Hindlimb muscle (tissue), 1 donor: ENCODE data around the gene CAMK1D. TPM values are rescaled to one million over a fixed set of nuclear protein-coding genes. Genes with fewer than 3 reads are reported as not detected.
"Not testable (repeated sequence)": the region's sequence is repeated elsewhere in the genome, so short reads cannot be mapped to it uniquely, and the experiment has no call there.

ENCODE experiments used
- DNase-seq: peaks from one replicate; pipeline ENCODE4 v3.0.0-alpha.2; 2013
- polyA plus RNA-seq: library from polyadenylated mRNA; unstranded; fragments of 120-200 nt; gene quantifications from one replicate; pipeline ENCODE4 v1.2.1, GENCODE V29; 2013; ENCODE audit not compliant: insufficient read length

CAMK1D gene
- polyA plus RNA-seq, 1 donor, result 2.9 TPM

DNA sequence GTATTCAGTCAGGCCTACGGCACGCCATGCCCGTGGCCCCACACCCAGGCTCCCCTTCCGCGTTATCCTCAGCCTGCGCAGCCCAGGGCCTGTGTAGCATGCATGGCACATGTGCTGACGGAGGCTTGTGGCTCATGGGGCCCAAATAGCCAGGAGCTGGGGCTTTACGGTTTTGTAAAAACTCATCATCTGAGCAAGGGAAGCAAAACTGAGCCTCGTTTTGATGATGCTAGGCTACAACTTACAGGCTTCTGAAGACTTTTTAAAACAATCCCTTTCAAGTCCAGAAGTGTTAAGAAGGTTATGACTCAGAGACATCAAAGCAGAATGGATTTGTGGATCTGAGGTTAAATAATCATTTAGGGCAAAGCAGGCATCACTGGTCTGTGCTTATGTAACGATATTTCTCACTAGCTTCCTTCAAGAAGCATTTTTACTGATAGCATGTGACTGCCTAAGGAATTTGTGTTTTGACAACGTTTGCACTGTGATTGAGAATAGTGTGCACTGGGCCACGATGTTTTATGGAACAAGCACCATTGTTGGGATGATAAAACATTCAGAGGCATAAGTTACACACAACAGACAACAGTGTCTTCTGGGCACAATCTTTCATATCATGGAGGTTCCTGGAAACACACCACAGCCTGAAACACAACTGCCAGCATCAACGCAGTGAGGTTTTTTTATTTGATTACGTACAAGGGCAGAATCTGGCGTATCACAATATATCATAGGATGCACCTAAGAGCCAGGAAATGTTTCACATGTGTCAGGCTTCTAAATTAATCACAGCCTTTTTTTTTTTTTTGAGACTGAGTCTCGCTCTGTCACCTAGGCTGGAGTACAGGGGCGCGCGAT lies 377.9 kb downstream of the CAMK1D start:
- no peak for DNase-seq

- DNase-seq, result no peak
Measured at GRCh38 chr10:12727832-12728215, 378.5 kb downstream of the CAMK1D start.

DNA sequence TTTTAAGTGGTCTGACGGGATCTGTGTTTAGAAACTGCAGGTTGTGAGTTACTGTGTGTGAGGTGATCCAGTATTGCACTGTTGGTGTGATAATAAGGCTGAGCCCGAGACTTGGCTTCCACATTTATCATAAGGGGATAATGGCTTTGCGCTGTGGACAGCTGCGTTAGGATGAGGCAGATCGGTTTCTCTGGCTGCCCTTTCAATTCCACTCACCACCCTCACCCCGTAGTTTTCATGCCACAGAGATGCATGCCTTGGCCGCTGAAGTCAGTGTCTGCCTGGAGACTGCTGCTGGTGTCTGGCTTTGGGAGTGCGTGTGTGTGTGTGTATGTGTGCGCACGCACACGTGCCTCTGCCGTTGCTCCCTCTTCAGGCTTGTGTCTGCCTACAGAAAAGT lies 379.1 kb downstream of the CAMK1D start:
- no peak for DNase-seq

- no peak for DNase-seq
Measured at GRCh38 chr10:12729885-12730284, 380.5 kb downstream of the CAMK1D start.

DNA sequence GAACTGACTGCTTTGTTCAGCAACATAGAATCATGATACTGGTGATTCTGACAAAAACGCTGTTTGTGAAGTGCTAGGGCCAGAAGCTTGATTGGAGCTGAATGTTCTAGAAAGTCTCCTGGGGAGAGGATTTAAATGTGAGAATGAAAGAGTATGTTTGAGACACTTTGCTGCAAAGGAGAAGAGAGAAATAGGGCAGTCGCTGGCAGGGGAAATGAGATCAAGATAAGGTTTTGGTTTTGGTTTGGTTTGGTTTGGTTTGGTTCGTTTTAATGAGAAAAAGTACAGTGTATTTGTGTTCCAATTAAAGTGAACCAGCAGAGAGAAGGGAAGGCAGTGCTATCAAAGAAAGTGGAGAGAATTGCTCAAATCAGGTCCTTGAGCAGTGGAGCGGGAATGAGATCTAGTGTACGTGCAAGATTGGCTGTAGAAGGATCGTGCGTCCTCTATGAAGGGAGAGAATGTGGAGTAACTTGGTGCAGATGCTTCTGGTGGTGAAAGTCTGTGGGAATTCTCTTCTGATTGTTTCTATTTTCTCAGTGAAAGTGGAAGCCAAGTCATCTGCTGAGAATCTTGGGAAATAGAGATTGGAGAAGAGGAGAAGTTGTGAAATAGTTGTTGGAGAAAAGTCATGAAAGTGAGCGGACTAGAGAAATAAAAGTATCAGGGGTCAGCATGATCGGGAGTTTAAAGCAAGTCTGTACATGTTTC lies 381.6 kb downstream of the CAMK1D start:
- DNase-seq, result no peak

GRCh38 chr10:12733271-12733670 lies 383.9 kb downstream of the CAMK1D start:
- no peak for DNase-seq

- no peak for DNase-seq
Measured at GRCh38 chr10:12735843-12736462, 386.6 kb downstream of the CAMK1D start.

GRCh38 chr10:12740813-12741212 lies 391.5 kb downstream of the CAMK1D start:
- DNase-seq, result no peak

DNA sequence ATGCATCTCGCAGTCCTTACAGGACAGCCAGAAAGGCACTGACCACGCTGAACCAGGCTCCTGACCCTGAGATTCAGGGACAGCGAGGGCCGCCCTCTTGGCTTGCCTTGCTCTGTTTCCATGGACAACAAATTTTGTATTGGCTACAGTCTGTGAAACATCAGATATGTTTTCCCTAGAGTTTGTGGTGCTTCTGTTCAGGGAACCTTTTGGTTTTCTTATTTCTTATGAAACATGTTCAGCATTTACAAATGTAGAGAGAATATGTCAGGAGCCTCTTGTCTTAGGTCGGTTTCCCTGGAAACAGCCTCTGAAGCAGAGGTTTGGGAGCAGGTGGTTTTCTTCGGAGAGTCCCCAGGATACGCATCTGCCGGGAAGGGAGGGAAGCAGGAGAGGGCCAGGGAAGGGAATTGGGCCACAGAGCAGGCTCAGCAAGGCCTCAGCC lies 392.0 kb downstream of the CAMK1D start:
- peak; percentile 58 for DNase-seq

- no peak for DNase-seq
Measured at GRCh38 chr10:12742771-12743170, 393.4 kb downstream of the CAMK1D start.

DNA sequence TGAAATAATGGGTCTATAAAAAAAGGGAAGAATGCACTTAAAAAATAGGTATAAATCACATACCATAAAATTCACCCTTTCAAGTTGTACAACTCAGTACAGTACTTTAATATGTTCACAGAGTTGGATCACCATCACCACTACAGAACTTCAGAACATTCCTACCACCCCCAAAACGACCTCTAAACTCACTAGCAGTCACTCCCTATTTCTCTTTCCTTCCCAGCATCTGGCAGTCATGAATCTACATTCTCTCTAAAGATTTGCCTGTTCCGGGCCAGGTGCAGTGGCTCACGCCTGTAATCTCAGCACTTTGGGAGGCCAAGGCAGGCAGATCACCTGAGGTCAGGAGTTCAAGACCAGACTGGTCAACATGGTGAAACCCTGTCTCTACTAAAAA lies 394.1 kb downstream of the CAMK1D start:
- DNase-seq, result not testable (repeated sequence)

GRCh38 chr10:12743941-12744340 lies 394.6 kb downstream of the CAMK1D start:
- DNase-seq, result no peak

DNA sequence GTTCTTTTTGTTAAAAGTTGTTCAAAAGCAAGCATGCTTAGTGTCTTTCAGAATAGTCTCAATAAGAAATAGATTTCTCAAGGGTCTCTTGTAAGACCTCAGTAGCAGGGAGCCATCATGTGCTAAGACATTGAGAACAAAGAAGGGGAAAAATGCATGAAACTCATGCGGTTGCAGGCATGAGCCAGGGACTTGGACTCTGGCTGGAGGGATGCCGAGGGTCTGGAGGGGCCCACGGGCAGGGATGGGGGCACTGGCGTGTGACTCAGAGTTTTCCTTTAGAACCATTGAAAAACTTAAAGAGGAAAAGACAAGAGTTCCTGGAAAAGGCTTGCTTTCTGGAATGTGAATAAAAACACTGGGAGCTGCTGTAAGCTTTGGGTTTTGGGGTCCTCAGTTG lies 398.8 kb downstream of the CAMK1D start:
- DNase-seq, result no peak

- no peak for DNase-seq
Measured at GRCh38 chr10:12749760-12750478, 400.6 kb downstream of the CAMK1D start.

DNA sequence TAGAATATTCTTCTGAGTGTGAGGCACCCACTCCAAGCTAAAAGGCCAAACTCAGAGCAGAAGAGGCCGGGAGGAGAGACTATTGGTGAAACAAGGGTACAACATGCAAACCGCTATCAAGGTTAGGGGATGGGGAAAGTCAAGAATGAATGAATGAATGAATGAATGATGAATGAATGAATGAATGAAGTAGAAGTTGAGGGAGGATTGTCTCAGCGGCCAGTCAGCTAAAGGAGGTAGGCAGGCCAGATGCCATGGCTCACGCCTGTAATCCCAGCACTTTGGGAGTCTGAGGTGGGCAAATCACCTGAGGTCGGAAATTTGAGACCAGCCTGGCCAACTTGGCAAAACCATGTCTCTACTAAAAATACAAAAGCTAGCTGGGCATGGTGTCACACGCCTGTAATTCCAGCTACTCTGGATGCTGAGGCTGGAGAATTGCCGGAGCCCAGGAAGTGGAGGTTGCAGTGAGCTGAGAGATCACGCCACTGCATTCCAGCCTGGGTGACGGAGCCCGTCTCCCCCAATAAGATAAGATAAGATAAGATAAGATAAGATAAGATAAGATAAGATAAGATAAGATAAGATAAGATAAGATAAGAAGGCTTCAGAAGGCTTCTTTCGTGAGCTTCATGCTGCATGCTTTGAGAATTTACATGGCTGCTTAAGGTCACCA lies 401.3 kb downstream of the CAMK1D start:
- no peak for DNase-seq

- no peak for DNase-seq
Measured at GRCh38 chr10:12755075-12755474, 405.7 kb downstream of the CAMK1D start.

- DNase-seq, result no peak
Measured at GRCh38 chr10:12757351-12757750, 408.0 kb downstream of the CAMK1D start.

DNA sequence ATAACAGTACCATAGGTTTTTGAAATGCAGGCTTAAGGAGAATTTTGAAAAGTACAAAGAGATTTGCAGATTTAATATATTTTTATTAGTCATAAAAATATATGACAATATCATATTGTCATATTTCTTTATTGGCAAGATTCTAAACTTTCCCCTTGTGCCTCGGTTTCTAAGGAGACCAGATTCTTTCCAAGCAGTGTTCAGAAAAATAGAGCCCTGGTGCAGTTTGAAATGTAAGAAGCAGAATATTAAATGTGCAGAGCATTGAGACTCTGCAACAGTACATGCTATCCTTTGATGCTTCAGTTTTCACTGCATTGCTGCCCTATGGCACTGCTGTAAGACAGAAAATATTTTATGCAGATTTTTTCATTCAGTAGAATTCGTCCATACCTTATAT lies 408.9 kb downstream of the CAMK1D start:
- DNase-seq, result peak; percentile 38

DNA sequence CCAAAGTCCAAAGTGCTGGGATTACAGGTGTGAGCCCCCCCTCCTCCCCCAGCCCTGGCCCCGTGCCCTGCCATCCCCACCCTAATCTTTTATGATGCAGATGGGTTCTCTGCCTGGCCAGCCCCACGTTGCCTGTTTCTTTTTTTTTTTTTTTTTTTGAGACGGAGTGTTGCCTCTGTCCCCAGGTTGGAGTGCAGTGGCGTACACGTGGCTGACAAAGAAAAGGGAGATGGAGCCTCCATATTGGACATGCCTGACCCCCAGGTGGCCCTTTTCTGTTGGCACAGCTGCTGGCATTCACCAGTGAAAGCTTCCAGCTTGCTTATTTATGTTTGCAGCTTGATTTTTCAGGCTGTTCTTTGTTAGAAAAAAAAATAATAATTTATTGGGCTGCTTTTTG lies 416.9 kb downstream of the CAMK1D start:
- no peak for DNase-seq

- DNase-seq, result no peak
Measured at GRCh38 chr10:12768156-12769100, 419.1 kb downstream of the CAMK1D start.
